HG02852 (cell line): ENCODE data around the gene ZCCHC24.

Experiments used
- ATAC-seq: cut with Tn5 transposase; IDR thresholded peaks from one replicate; pipeline ENCODE4 v1.9.1; 2021; ENCODE audit warnings: mild to moderate bottlenecking, moderate library complexity; ENCODE audit not compliant: unreplicated experiment

Gene ZCCHC24

DNA sequence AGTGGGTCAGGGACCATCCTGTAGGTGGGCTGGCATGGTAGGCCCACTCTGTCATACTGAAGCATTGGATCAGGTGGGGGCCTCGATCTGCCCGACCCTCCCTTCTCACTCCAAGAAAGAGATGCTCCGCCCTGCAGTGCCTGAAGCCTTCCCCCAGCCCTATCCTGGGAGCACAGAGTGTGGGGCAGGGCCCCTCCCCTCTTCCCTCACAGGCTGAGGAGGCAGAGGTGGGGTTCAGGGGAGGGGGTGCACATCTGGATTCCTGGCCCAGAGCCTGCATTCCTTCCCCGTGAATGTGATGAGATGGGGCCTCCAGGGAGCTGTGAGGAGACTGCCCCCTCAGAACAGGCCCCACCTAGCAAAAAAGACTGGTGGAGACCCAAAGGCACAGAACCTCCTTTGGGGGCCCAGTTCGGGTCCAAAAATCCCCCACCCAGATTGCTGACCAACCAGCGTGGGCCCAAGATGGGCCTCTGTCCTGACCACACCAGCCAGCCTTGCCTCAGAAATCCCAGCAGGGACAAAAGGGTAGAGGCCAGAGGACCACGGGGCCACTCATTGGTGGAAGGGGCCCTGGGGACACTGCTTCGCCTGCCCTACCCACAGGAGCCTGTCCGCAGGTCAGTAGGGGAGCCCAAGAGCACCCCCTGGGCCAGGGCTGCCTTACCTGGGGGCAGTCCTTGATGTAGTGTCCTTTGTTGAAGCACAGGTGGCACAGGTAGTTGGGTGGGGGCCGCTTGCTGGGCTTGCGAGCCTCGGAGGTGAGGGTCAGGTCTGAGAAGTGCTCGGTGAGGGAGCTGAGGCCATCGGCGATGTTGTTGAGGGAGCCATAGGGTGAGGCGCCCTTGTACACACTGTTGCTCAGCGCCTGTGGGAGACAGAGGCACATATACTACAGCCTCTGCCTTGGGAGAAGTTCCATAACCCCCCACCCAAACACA is 13.3 kb downstream of the ZCCHC24 start:
- ATAC-seq, result no peak

DNA sequence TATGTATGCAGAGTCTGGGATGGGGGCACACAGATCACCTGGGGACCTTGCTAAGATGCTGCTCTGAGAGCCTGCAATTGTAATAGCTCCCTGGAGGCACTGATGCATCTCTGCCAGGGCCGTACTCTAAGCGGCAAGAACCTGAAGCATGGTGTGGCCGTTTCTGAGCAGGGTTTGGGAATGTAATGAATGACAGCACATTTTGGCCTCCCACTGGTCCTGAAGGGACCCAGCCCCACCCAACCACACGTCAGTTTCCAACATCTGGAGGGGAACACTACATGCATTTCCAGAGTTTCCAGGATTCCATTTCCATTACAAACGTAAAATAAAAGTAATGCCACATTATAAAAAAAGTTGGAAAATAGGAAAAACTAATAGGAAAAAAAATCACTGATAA is 14.0 kb downstream of the ZCCHC24 start:
- no peak for ATAC-seq

DNA sequence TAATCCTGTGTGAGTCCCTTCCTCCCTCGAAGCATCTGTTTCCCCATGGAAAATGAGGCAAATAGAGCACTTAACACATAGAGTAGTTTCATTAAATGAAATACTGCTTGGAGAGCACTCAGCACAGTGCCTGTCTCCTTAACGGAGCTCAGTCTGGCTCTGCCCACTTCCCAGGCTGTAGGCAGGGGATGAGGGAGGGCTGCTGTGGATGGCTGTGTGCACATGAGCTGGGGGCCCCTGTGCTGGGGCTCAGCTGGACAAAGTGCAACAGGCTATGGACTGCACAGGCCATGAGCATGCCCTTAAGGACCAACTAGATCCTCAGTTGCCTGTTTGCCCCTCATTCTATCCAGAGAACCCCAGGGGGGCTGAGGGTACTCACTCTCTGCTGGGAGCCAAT is 14.5 kb downstream of the ZCCHC24 start:
- ATAC-seq, result no peak

DNA sequence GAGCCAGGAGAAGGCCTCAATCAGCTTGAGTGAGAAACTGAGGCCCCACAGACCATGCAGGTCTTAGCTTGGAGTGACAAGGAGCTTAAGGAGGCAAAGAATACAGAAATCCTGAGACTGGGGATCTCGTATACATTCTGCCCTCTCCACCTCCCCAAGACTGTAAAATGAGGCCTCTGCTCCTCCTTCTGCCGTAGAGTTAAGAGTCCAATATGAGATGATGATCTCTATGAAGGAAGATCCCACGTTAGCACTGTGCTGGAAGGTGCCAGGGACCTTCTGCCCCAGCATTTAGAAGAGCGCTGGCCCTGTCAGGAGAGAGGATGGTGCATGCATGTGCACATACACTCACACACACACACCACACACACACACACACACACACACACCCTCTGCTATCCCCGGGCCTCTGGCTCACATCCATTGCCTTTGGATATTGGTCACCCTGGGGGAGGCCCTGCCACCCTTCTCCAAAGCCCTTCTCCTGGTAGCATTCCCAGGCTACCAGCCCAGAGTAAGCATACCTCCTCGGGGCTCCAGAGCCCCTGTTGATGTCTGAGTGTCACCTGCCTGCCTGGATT is 15.0 kb downstream of the ZCCHC24 start:
- ATAC-seq, result no peak

DNA sequence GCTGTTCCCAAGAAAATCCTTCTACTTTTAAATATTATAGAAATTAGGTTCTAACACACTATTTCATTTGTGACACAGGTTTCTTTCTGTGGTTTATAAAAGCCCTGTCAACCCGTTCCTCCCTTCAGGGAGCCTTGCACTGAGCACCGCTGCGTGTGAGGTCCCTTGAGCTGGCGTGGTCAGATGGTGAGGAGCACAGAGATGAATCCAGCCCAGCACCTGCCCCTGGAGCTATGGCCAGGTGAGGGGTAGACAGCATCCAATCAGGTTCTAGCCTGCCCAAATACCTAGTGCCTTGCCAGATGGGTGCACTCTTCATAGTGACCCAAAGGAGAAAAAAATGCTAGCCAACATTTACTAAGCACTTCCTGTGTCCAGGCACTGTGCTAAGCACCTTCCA is 15.7 kb downstream of the ZCCHC24 start:
- no peak for ATAC-seq

DNA sequence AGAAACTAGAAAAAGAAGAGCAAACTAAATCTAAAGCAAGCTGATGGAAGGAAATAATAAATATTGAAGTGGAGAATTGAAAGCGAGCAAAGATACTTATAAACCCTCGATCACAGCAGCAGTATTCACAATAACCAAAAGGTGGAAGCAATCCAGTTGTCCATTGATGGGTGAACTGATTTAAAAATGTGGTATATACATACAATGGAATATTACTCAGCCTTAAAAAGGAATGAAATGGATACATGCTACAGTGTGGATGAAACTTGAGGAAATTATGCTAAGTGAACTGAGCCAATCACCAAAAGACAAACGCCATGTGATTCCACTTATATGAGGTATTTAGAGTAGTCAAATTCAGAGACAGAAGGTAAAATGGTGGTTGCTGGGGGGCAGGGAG is 17.5 kb downstream of the ZCCHC24 start:
- ATAC-seq, result no peak

DNA sequence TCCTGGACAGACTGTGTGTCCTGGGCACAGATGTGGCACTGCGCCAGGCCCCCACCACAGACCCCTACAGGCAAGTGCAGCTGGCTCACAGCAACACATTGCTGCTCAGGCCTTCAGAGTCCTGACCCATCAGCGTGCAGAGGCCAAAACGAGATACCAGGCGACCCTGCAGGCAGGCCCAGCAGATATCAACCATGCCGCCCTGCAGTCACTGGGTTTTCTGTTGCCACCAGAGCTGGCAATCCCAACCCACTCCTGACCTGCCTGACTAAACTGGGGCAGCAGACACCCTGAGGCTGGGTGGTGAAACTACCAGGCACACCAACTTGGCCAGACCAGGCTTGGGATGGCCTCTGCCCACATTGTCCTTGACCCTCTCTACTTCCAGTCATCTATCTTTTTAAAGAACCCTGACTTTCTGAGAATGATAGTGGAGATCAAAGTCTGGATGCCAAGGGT is 20.3 kb downstream of the ZCCHC24 start:
- ATAC-seq, result no peak

DNA sequence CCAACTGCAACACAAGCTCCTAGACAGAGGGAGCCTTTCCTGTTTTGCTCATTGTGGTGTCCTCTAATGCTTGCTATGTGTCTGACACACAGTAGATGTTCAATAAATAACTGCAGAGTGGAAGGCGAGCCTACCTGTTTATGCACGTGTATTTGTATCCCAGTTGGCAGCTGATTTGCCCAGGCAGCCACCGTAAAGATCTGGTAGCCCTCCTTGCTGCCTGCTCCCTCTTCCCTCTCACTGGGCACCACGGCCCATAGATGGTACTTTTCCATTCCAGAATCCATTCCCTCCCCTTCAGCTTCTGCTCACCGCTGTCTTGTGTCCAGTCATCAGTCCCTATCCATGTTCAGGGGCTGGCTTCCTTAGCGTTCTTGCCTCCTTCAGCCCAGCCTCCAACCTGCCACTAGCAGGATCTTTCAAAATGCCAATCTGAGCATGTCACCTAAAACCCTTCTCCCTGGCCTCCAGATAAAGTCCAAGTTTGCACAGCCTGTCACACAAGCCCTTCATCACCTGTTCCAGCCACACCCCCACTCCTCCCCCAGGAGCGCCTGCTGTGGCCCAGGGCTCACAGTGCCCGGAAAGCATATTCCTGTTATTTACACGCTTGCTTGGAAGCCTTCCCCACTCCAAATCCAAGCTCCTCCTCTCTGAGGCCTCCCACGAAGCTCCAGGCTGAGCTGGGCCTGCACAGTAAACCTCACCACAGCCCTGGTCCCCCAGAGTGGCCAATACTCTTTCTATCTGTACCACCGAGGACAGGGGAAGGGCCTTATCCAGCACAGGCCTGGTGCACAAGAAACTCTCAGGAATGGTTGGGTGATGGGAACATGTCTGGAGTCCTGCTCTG is 21.0 kb downstream of the ZCCHC24 start:
- ATAC-seq, result no peak

DNA sequence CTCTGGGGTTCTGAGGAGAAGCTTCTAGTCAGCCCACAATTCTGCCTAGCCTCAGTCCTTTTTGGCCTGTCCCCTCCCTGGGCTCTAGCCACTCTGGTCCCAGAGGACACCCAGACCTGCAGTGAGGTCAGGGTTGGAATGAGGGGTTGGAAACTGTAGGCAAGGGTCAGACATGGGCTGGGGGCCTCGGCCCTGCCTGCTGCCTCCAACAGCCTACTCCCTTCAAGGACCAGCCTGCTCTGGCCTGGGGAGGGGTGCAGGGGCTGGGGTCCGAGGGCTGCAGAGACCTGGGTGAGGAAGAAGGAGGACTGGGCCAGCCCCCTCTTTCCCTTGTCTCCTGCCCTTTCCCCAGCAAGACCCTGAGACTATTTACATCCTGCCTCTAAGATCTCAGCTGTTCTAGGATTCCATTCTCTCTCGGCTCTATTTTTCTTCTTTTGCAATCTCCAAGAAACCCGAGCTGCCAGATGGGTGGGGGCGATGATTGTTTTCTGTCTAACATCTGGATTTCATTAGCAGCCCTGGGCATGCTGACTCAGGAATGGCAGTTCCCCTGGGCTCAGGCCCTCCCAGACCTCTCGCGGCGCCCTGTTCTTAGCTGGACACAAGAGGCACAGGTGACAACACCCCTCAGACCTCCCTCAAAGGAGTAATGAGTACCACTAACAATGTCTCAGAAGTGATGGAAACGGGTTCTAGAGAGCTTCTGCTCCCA is 23.1 kb downstream of the ZCCHC24 start:
- no peak for ATAC-seq

DNA sequence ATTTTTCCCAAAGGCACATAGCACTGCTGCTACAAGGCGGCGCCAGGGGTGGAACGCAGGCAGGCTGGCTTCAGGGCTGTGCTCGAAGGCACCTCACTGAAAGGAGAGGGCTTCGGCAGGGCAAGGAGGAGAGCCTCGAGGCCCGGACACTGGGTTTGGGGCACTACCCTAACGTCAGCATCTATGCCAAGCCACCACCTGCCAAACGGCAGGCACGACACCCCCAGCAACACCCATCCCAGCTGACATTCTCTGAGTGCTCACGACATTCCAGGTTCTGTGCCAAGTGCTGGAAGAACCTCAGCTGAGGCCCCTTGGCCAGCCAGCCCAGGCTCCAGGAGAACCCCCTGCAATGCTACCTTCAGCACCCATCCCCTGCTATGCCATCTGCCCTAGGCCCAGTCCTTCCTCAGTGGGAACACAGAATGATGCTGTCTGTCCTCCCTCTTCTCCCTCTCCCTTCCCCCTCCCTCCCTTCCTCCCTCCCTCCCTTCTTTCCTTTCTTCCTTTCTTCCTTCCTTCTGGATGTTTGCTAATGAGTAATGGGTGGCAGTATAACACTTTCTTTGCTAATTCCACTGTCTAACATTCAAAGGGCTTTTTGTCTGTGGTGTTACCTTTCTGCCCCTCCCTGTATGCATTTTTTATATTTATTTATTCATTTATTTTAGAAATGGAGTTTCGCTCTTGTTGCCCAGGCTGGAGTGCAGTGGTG is 24.3 kb downstream of the ZCCHC24 start:
- ATAC-seq, result no peak

DNA sequence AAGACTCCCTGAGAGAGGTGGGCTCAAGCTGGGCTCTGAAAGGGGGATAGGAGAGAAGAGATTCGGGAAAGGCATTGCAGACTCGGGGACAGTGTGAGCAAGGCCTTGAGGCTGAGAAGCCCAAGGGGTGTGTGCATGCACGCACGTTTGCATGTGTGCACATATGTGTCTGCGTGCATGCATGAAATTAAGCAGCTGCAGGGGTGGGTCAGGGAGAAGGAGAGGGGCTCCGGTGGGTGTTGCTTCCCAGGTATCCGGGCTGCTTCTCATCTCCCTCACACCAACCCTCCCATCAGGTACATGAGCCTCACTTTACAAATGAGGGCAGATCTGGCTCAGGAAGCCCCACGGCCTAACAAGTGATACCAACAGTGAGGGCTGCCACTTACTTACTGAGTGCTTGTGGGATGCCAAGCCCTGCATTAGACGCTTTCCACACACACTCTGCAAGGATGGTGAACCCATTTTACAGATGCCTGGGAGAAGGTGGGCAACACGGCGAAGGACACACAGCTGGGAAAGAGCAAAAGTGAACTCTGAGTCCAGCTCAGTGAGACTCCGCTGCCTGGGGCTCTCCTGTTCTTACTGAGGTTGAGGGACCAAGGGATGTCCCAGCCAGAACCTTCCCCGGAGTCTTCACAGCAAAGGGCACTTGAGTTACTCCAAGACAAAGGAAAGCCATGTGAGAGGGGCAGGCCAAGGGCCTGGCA is 26.4 kb downstream of the ZCCHC24 start:
- no peak for ATAC-seq

DNA sequence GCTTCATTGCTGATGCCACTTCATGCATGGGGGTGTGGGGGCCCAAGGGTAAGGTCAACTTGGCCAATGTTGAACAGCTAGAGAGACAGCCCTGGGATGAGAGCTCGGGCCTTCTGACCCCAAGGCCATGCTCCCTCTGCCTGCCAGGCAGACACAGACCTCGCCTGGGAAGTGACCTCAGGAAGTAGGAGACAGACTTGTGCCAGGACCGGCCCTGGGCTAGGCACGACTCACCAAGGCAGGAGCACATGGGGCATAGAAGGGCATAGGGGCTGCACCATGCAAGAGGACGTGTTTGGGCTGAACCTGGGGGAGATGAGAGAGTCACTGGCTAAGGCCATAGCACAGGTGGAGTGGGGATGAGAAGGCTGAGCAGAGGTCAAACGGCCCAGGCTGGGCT is 27.1 kb downstream of the ZCCHC24 start:
- no peak for ATAC-seq

DNA sequence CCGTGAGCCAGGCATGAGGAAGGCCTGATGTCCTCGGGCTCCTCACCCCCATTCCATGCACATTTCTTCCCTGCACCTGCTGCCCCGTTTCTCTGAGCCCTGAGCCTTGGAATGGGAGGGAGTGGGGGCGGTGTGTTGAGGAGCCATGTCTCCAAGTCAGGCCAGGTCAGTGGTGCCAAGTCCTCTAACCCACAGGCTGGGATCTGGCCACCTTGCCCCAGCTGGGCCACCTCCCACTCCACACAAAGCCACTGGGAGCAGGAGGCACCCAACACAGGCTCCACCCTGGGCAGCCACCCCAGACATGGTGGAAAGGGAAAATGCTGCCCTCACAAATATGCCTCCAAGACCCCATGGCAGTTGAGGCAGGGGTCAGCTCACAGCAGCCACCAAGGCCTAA is 27.7 kb downstream of the ZCCHC24 start:
- ATAC-seq, result no peak

DNA sequence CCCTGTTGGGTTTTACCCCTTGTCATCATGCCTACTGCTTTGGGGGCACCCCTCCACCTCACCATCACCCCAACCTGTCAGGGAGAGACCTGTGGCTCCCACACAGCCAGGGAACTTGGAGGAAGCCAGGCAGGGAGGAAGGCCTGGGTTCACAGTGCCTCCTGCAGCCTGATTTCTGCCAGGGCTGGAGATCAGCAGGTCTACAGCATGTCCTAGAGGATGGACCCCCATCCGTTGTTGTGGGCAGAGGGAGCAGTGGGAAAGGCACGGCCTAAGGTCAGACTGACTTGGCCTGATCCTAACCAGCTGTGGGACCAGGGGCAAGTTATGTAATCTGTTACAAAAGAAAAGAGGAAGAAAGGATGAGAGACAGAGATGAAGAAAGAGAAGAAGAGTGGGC is 28.2 kb downstream of the ZCCHC24 start:
- no peak for ATAC-seq

DNA sequence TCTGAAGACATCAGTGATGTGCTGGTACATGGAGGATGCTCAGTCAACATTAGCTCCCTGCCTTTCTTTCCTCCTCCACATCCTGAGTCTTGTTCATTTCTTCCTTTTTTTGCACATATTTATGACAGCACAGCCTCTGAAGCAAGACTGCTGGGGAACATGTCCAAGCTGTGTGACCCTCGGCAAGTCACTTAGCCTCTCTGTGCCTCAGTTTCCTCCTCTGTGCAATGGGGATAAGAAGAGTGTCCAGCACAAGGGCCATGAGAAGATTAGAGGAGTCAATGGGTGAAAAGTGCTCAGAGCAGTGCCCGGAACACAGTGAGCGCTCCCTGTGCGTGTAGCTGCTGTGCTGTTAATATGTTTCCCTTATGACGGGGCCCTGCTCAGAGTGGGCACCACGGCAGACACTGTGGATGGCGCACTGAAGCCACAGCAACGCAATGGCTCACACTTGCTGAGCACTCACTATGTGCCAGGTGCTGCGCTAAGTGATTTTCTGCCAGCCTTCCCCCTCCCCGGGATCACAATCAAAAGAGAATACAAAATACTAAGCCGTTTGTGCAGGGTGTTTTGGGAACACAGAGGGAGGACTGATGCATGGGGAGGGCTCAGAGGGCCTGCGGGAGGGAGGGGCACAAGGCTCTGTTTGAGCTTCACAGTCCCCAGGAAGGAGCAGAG is 28.7 kb downstream of the ZCCHC24 start:
- ATAC-seq, result no peak

DNA sequence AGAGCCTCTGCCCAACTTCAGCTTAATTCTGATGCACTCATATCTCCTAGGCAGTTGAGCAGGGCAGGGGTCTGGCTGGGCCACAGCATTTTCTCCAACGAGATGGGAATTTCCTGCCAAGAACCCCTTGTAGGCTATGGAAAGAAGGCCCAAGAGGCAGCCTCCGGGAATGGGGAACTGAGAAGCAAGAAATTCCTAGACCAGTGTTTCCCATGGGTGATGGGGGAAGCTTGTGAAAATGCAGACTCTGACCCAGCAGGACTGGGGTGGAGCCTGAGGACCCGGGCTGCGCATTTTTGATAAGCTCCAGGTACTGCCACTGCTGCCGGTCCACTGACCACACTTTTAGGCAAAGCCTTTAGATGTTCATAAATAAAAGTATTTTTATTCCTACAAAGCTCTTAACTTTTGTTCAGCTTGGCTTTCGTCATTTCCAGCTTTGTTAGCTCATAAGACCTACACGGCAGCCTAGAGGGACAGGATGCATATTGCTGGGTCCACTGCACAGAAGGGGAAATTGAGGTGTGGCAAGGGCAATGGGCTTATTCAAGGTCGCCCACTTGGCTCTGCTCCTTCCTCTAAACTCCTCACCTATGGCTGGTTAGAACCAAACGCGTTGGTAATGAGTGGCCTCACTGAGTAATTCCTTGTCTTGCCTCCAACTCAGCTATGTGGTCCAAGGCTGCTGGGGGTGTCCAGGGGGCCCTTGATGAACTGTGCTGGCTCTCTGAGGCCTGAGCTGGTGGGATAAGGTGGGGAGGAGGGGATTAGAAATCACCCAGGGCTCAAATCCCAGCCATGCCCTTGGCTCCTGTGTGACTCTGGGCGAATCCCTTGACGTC is 29.5 kb downstream of the ZCCHC24 start:
- ATAC-seq, result no peak

DNA sequence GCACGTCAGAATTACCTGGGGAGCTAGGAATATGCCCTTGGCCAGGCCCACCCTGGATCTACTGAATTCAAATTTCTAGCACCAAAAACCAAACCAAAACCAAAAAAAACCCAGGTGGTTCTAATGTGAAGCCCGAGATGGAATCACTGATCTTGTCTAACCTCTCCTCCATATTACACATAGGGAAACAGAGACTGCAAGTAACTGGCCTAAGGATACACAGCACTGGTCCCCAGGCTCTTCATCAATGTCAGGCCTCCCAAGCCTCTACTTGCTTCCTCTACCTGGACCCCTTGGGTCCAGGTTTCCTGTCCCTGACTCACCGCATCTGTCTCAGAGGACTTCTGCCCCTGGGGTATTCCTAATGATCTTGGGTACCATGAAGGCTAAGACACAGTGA is 30.7 kb downstream of the ZCCHC24 start:
- no peak for ATAC-seq

DNA sequence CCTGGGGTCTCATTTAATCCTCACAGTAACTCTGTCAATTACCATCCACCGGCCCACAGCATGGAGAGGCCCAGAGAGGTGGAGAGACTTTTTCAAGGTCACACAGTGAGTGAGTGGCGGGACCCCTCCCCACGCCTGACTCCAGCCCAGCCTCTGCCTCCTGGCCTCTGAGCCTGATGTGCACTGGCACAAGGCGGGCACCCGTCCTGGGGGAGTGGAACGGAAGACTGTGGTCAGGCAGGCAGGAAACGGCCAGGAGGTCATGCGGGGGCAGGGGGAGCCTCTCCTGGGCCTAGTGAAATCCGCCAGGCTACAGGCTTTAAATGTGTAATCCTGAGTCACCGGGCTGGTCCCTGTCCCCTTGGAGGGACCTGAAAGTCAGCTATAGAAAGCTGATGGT is 32.2 kb downstream of the ZCCHC24 start:
- no peak for ATAC-seq
